HG03103 (cell line): ENCODE results near the gene ZNF536.

Source experiments
- ATAC-seq: cut with Tn5 transposase; IDR thresholded peaks from one replicate; pipeline ENCODE4 v1.9.1; 2021; ENCODE audit warnings: low read depth; ENCODE audit not compliant: unreplicated experiment

The ZNF536 gene

DNA sequence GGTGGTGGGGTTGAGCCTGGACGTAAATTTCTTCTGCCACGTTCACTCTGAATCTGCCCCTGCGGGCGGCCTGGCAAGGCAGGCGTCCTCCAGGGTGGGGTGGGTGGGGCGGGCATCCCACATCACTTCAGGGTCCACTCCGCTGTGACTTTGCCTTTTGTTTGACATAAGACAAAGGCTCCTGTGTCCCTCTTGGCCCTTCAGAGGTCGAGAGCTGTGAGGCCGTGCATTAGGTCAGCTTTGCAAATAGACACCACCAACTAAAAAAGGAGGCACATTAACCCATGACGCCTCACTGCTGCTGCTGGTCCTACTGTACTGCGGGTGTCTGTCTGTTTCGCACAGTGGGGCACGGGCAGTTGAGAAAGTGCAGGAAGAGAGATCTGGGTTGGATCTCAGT, 10.5 kb upstream of the ZNF536 start:
- no peak for ATAC-seq

DNA sequence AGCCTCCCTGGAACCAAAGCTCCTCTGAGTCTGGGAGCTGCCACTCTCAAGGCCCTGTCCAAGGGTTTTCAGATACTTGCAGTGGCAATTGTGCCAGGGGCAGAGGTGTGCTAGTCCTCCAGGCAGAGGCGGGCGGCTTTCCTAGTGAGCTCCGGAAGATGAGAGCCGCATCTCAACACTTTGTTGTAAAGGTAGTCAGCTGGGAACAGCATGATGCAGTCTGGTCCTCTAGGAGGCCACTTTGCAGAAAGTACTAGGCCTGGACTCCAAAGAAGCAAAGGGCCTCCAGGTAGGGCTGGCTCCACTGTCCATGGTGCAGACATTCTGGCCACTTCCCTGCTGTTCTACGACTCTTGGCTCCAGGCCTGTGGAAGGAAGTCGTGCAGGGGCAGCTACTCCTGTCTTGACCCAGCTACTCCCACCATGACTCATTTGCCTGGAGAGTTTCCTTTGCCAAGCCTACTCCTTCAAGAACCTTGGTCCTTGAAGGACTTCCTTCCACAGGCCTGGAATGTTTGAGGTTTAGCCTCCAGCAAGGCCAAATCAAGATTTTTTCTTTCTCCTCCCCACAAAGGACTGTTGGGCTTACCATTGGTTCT, 9.9 kb upstream of the ZNF536 start:
- ATAC-seq: no peak

DNA sequence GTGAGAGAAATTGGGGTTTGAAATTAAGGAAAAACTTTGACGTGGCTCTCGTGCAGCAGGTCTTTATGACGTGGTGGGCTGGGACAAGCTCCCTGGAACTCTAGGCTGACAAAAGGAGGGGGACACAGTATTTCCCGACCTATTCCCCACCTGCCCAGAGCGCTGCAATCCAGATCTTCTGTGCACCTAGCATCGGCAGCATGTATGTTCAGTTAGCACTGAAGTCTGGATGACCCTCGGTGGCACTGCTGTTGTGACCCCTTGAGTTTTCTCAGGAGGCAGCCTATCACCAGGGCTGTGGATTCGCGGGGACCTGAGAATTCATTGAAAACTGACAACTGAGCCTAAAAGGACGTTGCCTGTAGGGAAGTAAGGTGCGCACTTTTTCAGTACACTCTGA, 9.1 kb upstream of the ZNF536 start:
- ATAC-seq: no peak

DNA sequence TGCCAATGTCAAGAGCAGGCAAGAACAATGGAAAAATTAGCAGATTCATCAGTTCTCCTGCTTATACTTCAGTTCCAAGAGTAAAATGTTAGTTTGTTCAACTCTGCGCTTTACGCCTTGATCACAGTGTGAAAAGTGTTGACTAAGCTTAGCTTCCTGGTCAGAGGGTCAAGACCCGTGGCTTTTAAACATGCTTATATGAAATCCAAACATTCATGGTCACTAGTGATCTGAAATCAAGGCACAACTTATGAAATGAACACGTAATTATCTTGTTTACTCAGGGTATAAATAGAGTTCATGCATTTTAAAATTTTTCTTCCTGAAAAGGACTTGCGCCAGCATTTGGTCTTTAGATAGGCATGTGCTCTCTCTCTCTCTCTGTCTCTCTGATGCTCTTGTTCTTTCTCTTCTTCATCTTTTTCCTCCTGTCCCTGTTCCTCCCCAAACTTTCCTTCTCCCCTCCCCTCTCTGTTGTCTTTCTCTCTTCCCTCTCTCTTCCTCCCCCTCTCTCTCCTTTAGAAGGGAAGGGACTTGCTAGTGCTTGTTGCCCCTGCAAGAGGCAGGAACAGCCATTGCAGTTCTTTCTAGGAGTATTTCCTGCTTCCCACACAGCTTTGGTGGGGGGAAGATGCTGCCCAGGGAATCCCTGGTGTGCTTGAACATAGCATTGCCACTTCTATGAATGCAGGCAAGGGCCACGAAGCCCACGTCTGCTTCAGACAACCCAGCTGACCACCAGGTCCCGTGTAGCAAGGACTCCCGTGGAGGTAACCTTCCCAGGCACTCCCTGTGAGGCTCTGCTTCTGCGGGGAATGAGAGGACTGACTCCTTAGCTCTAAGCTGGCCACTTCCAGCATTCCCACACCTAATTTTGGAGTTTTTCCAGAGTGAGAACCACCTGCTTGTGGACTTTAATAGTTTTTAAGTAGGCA, 7.1 kb upstream of the ZNF536 start:
- ATAC-seq: no peak

DNA sequence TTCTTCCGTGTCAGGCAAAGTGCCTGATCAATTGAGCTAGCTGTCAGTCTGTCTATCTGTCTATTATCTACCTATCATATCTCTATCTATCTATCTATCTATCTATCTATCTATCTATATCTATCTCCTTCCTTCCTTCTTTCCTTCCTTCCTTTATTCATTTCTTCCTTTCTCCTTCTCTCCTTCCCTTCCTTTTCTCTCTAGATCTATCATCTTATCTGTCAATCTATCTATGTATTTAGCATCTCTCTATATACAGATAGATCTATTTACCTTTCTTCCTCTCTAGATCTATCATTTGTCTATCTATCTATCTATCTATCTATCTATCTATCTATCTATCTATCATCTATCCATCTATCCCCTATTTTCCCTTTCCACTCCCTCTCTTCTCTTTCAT, 5.9 kb upstream of the ZNF536 start:
- ATAC-seq: no peak

DNA sequence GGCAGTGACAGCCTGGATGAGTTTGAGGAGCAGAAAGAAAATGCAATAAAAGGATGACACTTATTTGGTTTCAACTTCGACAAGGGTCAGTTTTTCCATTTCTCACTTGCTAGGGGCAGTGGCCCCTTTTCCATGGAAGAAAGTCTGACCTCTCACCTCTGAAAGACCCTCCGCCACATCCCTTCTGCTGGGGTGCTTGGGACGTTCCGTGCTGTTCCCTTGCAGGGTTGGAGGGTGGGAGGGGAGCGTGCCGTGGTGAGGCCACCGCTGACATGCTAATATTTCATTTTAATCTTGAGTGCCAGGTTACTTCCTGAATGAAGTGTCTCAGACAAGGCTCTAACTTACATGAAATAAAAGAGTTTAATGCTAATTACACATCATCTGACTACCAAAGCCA, 5.2 kb upstream of the ZNF536 start:
- ATAC-seq: no peak

DNA sequence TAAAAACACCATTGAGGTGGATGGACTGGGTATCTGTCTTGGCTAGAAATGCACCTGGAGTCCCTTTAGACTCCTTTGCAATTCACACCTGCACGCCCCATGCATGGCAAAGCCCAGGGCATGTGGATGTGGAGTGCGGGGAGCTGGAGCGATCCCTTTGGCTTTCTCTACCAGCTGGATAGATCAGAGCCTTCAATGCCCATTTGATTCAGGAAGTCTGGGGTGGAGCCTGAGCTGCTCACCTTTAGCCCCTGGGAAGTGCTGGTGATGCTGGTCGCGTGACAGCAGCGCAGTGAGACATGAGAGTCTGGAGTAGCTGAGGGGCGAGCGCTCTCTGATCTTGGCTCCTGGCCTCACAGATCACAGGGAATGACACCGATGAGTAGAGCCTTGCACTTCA, 4.8 kb upstream of the ZNF536 start:
- no peak for ATAC-seq

- no peak for ATAC-seq
These were observed 2.4 kb upstream of the ZNF536 start for GRCh38 chr19:30369833-30370232.

GRCh38 chr19:30371161-30371836, 885 bp upstream of the ZNF536 start:
- ATAC-seq: no peak

DNA sequence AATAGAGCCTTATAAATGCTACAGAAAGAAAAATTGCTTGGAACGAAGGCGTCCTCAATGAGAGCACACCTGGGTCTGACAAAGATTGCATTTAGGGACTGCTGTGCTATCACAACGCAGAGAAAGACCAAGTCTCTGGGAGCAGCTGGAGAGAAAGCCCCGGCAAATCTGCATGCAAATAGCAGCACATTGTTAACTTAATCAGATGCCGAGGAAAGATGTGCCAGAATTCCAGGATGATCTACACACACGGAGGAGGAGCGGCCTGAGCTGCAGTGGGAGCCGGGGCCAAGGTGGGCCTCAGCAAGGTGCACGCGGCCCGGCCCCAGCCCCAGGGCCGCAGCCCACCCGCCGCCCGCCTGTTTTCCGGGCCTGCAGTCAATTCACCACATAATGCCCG, 1.4 kb downstream of the ZNF536 start:
- ATAC-seq: no peak

GRCh38 chr19:30374539-30374864, 2.3 kb downstream of the ZNF536 start:
- no peak for ATAC-seq

DNA sequence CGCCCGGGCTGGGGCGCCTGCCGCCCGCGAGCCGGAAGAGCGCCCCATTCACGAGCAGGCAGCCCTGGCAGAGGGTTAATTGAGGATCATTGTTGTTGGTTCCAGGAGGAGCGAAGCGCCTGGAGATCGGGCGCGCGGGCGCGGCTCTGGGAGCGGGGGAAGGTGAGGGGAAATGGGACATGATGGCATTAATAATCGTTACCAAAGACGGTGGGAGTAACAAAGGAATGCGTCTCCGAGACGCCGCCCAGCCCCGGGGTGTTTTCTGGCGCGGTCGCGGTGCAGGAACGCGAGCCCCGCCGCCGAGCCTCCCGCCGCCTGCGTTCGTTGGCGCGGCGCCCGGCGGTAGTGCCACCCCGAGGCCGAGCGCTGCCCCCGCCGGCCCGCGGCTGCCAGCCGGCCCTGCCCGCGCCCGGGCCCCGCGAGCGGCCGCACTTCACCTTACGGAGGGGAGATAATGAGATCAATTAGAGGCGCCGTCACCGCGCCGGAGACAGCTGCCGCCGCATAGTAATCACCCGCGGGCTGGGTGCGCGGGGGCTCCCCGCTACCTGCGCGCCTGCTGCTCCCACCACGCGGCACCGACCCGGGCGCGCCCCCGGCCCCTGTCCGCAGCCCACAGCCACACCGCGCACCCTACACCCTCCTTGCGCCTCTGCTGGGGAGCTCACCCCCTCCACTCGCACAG, 2.8 kb downstream of the ZNF536 start:
- ATAC-seq: no peak

- no peak for ATAC-seq
These were observed 3.4 kb downstream of the ZNF536 start for GRCh38 chr19:30375553-30376031.

DNA sequence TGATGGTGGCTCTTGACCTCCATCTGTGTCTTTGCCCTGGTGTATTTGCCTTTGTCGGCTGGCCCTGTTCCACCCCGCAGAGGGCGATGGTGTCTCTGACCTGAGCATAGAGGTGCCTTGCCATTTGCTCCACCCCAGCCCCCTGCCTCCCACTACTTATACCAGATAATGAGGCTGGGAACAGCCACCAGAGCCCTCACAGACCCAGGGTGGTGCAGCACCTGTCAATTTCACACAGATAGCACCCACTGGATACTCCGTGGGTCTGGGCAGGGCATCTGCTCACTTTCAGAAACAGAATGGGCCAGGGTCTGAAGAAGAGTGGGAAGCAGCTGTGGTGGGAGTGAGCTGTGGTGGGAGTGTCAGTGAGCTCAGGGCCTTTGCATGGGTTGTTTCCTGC, 4.1 kb downstream of the ZNF536 start:
- no peak for ATAC-seq

- no peak for ATAC-seq
These were observed 4.7 kb downstream of the ZNF536 start for GRCh38 chr19:30376826-30377425.

DNA sequence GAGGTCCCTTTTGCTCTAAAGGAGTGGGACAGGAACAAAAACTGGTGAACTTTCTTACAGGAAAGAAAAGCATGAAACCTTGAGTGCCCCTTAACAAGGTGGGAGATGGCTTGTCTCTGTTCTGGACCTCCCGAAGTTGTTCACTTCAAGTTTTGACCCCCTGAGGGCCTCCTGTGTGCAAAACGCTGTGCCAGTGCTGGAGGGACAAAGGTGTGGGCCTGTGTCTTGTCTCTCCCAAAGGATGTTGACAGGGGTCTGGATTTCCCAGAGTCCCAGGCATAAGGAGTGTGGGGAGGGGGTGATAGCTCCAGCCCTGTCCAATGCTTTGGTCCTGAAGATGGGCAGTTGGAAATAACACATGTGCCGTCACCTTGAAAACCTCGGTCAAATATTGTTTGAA, 6.5 kb downstream of the ZNF536 start:
- ATAC-seq: no peak

DNA sequence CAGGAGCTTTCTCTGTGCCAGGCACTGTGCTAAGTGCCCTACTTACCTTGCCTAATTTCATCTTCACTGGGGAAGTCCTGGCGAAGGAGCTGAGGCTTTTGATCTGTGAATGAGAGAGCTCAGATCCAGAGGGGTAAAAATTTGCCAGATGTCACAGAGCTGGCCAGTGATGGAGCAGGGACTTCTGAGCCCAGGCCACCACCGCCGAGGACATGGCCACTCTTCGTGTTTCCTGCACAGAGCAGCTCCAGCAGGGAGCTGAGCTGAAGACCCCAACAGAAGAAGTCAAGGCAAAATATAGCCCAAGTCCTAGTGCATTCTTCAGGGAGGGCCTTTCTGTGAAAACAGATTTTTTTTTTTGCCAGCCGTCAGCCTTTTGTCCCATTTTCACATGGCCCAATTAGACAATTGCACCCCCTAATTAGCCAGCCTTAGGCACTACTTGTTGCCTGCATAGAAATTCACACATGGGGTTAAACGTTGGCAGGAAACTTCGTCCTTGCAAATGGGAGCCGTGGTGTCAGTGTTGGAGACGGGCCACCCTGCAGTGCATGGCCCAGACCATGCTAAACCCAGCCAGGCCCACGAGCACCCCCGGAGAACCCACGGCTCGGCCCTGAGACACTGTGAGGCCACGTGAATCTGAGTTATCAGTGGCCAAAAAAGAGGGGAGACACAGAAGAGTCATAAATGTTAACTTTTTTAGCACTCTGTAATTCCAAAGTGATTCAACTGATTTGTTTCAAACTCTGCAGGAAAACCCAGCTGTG, 7.8 kb downstream of the ZNF536 start:
- no peak for ATAC-seq

DNA sequence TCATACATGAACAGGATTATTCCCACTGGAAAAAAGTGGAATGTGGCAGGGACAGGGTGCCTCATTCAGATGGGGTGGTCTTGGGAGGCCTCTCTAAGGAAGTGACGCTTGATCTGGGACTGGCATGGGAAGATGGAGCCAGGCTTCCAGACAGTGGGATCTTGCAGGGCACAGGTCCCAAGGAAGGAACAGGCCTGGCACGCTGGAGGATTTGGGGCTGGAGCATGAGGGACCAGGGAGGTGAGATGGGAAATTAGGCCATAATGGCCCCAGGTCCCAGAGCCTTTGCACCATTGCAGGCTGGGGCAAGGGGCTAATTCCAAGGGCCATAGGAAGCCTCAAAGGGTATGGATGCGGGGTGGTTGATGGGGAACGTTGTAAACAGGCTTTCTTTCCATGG, 9.2 kb downstream of the ZNF536 start:
- no peak for ATAC-seq

- ATAC-seq: no peak
These were observed 13.0 kb downstream of the ZNF536 start for GRCh38 chr19:30385174-30385573.

DNA sequence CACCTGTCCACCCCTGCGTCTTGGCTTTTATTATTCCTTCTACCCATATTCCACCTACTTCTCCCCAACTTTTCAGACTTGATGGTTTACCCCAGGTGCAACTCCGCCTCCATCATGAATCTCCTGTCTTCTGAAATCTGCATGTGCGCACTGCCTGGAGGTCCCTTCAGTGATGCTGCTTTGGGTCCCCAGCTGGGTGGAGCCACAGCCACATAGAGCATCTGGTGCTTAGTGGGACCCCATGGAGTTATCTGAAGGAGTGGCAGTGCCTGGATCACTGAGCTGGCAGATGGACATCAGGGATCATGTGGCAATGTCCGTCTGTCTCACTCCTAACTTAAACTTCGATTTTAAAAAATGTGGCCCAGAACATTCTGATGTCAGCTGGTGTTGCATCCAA, 13.5 kb downstream of the ZNF536 start:
- ATAC-seq: no peak
